H54 (cell line): Measurements from ENCODE around the gene MBD3L1.

ENCODE experiments used
- DNase-seq: peaks from one replicate; pipeline ENCODE4 v3.0.0; 2011; ENCODE audit warnings: low spot score, mixed read lengths; ENCODE audit not compliant: insufficient read length
- FAIRE-seq: peaks from 3 replicates; lab custom pipeline; 2011; peaks lifted over from hg19 to GRCh38; lab: Jason Lieb, UNC
- POLR2A ChIP-seq: IDR thresholded peaks from 2 replicates; pipeline ENCODE4 v1.6.1; 2011; ENCODE audit warnings: low read depth, mild to moderate bottlenecking, low read length

The MBD3L1 gene

GRCh38 chr19:8840708-8841107 is 8.5 kb downstream of the MBD3L1 start:
- FAIRE-seq (no peak), DNase-seq (no peak)
- TF ChIP-seq POLR2A: no peak

- no peak for FAIRE-seq
- no peak for TF ChIP-seq POLR2A
- no peak for DNase-seq
Observed at GRCh38 chr19:8846819-8847218, 14.6 kb downstream of the MBD3L1 start.

GRCh38 chr19:8849232-8849631 is 17.1 kb downstream of the MBD3L1 start:
- no peak for DNase-seq
- no peak for FAIRE-seq
- TF ChIP-seq POLR2A: no peak

- FAIRE-seq (no peak), DNase-seq (no peak)
- TF ChIP-seq POLR2A: no peak
Observed at GRCh38 chr19:8850488-8850887, 18.3 kb downstream of the MBD3L1 start.

GRCh38 chr19:8858260-8858659 is 26.1 kb downstream of the MBD3L1 start:
- TF ChIP-seq POLR2A: no peak
- no peak for FAIRE-seq
- DNase-seq: no peak

GRCh38 chr19:8866344-8866743 is 34.2 kb downstream of the MBD3L1 start:
- DNase-seq (no peak), FAIRE-seq (no peak)
- no peak for TF ChIP-seq POLR2A

GRCh38 chr19:8877854-8878705 is 45.9 kb downstream of the MBD3L1 start:
- no peak for TF ChIP-seq POLR2A
- FAIRE-seq (no peak), DNase-seq (peak; percentile 7)

GRCh38 chr19:8880868-8881488 is 48.8 kb downstream of the MBD3L1 start:
- DNase-seq (no peak), FAIRE-seq (no peak)
- TF ChIP-seq POLR2A: no peak

GRCh38 chr19:8881512-8881911 is 49.3 kb downstream of the MBD3L1 start:
- FAIRE-seq (no peak), DNase-seq (no peak)
- TF ChIP-seq POLR2A: no peak

GRCh38 chr19:8884416-8884815 is 52.2 kb downstream of the MBD3L1 start:
- TF ChIP-seq POLR2A: no peak
- no peak for FAIRE-seq
- DNase-seq: no peak

- TF ChIP-seq POLR2A: no peak
- no peak for DNase-seq
- no peak for FAIRE-seq
Observed at GRCh38 chr19:8887364-8887763, 55.2 kb downstream of the MBD3L1 start.

GRCh38 chr19:8890260-8890659 is 58.1 kb downstream of the MBD3L1 start:
- TF ChIP-seq POLR2A: no peak
- FAIRE-seq: no peak
- DNase-seq: no peak
